Fibroblast of the aortic adventitia (primary cell): ENCODE results near the gene AHNAK. TPM values are rescaled to one million over a fixed set of nuclear protein-coding genes. Genes with fewer than 3 reads are reported as not detected.
"Not testable (repeated sequence)": the region's sequence is repeated elsewhere in the genome, so short reads cannot be mapped to it uniquely, and the experiment has no call there.

ENCODE experiments used
- DNase-seq: peaks from one replicate; pipeline ENCODE4 v3.0.0-alpha.2; 2010; ENCODE audit warnings: low read depth
- H3K4me3 ChIP-seq: 2 replicates; pipeline ENCODE4 v1.5.1; 2011; ENCODE audit warnings: low read depth, mild to moderate bottlenecking, control low read depth, low read length, moderate library complexity
- CTCF ChIP-seq: IDR thresholded peaks from 2 replicates; pipeline ENCODE4 v1.5.1; 2011; ENCODE audit warnings: mild to moderate bottlenecking, low read length, control low read depth, inconsistent platforms; ENCODE audit not compliant: insufficient read depth
- total RNA-seq: library from RNA; depleted of rRNA; stranded (reverse); fragments of >200 nt; gene quantifications from 2 replicates; pipeline ENCODE4 v1.2.3, GENCODE V29; 2012; ENCODE audit warnings: low replicate concordance

The AHNAK gene
- total RNA-seq, 1 donor = 737 TPM

- DNase-seq = peak; percentile 99
- no peak for TF ChIP-seq CTCF
- peak within 1 kb of the TSS; percentile 87 for H3K4me3 ChIP-seq
Observed at GRCh38 chr11:62591448-62592145, 45.0 kb upstream of the AHNAK start, which contains the start of gene TUT1. TSS of gene TUT1 (minus strand) at chr11:62591523. CDS start at chr11:62591485, 38 bp downstream.

DNA sequence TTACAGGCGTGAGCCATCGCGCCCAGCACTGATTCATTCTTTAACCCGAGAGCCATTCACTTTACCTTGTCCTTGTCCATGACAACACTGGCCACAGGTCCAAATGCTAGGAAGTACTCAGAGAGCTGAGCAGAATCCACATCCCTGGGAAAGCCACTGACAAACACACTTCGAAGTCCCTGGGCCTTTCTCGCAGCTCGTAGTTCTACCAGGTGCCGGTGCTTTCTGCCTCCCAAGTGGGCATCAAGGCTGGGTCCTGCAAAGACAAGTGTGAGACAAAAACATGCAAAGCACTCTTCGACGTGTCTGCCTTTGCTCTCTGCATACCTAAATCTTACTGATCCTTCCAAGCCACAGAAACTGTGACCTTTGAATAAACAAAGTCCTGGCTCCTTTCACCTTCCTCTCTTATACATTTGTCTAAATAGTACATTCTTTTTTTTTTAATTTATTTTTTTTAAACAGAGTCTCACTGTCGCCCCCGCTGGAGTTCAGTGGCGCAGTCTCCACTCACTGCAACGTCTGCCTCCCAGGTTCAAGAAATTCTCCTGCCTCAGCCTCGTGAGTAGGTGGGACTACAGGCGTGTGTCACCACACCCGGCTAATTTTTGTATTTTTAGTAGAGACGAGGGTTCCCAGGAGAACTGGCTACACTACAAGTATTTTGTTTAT, 42.5 kb upstream of the AHNAK start:
- DNase-seq = no peak
- peak; percentile 34 for TF ChIP-seq CTCF
- no peak overlapping the region for H3K4me3 ChIP-seq

GRCh38 chr11:62585356-62585755, 38.8 kb upstream of the AHNAK start:
- not testable (repeated sequence) for H3K4me3 ChIP-seq, DNase-seq

DNA sequence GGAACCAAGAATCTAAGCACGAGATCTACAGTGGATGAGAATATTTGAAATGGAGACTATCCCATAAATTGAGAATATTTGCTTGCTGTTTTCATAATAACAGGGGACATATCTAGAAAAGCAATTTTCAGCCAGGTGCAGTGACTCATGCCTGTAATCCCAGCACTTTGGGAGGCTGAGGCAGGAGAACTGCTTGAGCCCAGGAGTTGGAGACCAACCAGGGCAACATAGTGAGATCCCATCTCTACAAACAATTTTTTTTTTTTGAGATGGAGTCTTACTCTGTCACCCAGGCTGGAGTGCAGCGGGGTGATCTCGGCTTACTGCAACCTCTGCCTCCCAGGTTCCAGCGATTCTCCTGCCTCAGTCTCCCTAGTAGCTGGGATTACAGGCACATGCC, 35.1 kb upstream of the AHNAK start:
- not testable (repeated sequence) for DNase-seq, H3K4me3 ChIP-seq

DNA sequence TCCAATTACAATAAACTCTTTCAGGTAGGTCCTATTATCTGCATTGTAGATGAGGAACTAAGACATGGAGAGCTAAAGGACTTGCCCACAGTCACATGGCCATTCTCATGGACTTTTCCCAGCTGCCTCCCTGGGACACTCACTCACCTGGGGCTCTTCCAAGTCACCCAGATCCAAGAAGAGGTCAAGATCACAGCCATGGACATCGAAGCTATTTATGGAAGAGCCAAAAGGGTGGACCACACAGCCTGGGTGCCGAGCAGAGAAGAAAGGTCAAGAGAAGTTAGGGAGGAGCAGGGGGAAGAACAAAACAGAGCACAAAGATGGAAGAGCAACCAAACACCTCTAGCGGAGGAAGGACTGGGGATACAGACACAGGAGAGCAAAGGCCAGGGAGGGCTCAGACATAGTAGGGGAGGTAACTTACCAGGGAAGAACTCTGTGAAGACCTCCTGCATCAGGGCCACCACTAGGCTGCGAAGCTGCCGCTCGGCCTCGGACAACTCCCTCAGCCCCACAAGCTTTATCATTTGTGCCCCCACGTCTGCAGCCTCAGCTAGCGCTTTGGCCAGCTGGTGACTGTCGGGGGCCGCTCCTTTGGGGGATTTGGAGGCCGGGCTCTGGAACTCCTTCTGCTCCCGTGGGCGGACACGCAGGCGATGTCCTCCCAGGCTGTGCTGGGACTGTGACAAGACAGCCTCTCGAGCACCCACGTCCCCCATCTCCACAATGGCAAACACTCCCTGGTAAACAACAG, 34.5 kb upstream of the AHNAK start:
- no peak for TF ChIP-seq CTCF
- H3K4me3 ChIP-seq = no peak overlapping the region

GRCh38 chr11:62579252-62579651, 32.6 kb upstream of the AHNAK start:
- no peak overlapping the region for H3K4me3 ChIP-seq
- no peak for TF ChIP-seq CTCF
- no peak for DNase-seq

More for the DNA sequence above, 34.5 kb upstream of the AHNAK start:
- no peak for DNase-seq

GRCh38 chr11:62578541-62578940, 31.9 kb upstream of the AHNAK start:
- no peak for DNase-seq
- TF ChIP-seq CTCF = no peak
- H3K4me3 ChIP-seq = no peak overlapping the region
